Measurements from ENCODE around the gene RRP36.

The RRP36 gene

GRCh38 chr6:42979523-42980177 lies 41.8 kb upstream of the RRP36 start:
- peak overlapping the region; percentile 73 for H3K4me3 ChIP-seq (ENCODE audit: low read depth, low read length)
- TF ChIP-seq, protein P1, sequence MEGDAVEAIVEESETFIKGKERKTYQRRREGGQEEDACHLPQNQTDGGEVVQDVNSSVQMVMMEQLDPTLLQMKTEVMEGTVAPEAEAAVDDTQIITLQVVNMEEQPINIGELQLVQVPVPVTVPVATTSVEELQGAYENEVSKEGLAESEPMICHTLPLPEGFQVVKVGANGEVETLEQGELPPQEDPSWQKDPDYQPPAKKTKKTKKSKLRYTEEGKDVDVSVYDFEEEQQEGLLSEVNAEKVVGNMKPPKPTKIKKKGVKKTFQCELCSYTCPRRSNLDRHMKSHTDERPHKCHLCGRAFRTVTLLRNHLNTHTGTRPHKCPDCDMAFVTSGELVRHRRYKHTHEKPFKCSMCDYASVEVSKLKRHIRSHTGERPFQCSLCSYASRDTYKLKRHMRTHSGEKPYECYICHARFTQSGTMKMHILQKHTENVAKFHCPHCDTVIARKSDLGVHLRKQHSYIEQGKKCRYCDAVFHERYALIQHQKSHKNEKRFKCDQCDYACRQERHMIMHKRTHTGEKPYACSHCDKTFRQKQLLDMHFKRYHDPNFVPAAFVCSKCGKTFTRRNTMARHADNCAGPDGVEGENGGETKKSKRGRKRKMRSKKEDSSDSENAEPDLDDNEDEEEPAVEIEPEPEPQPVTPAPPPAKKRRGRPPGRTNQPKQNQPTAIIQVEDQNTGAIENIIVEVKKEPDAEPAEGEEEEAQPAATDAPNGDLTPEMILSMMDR (IDR thresholded peaks at IDR 0.05; ENCODE audit: low read depth, low read length, missing control alignments): no peak
- in situ Hi-C loops (cut with HindIII; ENCODE audit: low sequenced_read_pairs): no loop called here
- DNase-seq (ENCODE audit: low read depth): no peak

DNA sequence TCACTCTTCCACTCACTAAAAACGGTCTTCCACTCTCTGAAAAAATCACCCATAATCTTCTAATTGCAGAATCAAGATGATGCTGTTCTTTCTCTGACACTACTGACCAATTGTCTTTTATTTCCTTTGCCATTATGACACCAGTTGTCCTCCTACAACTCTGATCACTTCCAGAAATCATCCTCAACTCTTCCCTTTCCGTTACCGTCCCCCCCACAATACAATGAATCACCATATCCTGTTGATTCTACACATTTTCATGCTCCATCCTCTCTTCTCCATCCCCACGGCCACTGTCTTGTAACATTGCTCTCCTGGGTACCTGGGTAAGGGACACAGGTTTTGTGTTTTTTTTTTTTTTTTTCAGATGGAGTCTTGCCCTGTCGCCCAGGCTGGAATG lies 39.6 kb upstream of the RRP36 start:
- DNase-seq (ENCODE audit: low read depth): no peak
- H3K4me3 ChIP-seq (ENCODE audit: low read depth, low read length): no peak overlapping the region
- TF ChIP-seq, protein P1 (IDR thresholded peaks at IDR 0.05; ENCODE audit: low read depth, low read length, missing control alignments): no peak
- in situ Hi-C loops (cut with HindIII; ENCODE audit: low sequenced_read_pairs): no loop called here

DNA sequence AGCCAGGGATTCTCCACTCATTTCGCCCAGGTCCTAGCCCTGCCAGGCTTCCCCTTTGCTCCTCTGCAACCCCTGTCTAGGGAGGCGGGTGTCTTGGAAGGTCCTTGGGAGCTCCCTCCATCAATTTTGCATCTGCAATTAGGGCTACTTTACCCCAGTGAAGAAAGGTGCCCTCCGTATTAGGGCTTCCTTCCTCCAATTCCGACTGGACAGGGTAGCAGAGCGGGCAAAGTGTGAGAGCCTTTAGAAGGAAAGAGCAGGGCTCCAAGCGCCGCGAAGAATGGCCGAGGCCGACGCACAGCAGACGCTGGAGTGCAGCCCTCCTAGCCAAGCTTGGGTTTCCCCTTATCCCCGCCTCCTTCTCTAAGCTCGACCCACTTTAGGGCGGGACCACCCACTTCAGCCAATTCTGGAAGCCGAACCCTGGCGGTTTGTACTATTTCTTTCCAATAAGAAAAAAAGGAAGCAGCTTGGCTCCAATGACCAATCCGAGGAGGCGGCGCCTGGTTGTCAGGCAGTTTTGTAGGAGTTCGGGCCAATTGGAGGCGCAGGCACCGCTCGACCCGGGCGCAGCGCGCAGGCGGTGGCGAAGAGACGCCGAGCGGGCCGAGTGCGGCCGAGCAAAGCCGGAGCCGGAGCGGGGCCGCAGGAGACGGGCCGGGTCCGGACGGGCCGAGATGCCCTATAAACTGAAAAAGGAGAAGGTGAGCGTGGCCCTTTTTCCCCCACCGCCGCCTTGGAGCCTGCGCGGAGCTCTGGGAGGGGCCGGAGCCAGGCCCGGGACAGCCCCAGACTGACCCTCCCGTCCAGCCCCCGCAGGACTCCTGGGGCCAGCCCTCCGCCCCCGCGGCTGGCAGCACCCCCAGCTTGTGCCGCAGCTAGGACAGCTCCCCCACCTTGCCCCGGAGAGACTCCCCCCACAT lies 37.2 kb upstream of the RRP36 start, which contains the start of gene PPP2R5D:
Gene PPP2R5D, plus strand, starts transcription at position 570 of the 923 bp plus-strand sequence. Its CDS starts 108 bp downstream, at position 678.
- TF ChIP-seq, protein P1 (IDR thresholded peaks at IDR 0.05; ENCODE audit: low read depth, low read length, missing control alignments): no peak
- H3K4me3 ChIP-seq (ENCODE audit: low read depth, low read length): peak within 1 kb of the TSS; percentile 86
- DNase-seq (ENCODE audit: low read depth): peak; percentile 99
- in situ Hi-C loops (cut with HindIII; ENCODE audit: low sequenced_read_pairs): no loop called here

GRCh38 chr6:42984924-42985475 lies 36.4 kb upstream of the RRP36 start:
- peak overlapping the region; percentile 86 for H3K4me3 ChIP-seq (ENCODE audit: low read depth, low read length)
- TF ChIP-seq, protein P1 (IDR thresholded peaks at IDR 0.05; ENCODE audit: low read depth, low read length, missing control alignments): no peak
- in situ Hi-C loops (cut with HindIII; ENCODE audit: low sequenced_read_pairs): no loop called here
- DNase-seq (ENCODE audit: low read depth): no peak

GRCh38 chr6:42987533-42988451 lies 33.6 kb upstream of the RRP36 start:
- in situ Hi-C loops (cut with HindIII; ENCODE audit: low sequenced_read_pairs): no loop called here
- no peak for DNase-seq (ENCODE audit: low read depth)
- H3K4me3 ChIP-seq (ENCODE audit: low read depth, low read length): no peak overlapping the region
- TF ChIP-seq, protein P1 (IDR thresholded peaks at IDR 0.05; ENCODE audit: low read depth, low read length, missing control alignments): no peak
